Retinal pigment epithelial cell (primary cell): ENCODE results near the gene DHX40.

Experiments
- DNase-seq: peaks from one replicate; pipeline ENCODE4 v3.0.0-alpha.2; 2010; ENCODE audit warnings: low read depth
- H3K4me3 ChIP-seq: 2 replicates; pipeline ENCODE4 v1.5.1; 2011; ENCODE audit warnings: mild to moderate bottlenecking, low read length, control low read depth, moderate library complexity
- TF ChIP-seq, protein P1 (sequence below): conservative IDR thresholded peaks from 2 replicates; pipeline ENCODE4 v1.5.1; 2011; ENCODE audit warnings: low read depth, low read length, control low read depth, inconsistent platforms

DHX40 gene

DNA sequence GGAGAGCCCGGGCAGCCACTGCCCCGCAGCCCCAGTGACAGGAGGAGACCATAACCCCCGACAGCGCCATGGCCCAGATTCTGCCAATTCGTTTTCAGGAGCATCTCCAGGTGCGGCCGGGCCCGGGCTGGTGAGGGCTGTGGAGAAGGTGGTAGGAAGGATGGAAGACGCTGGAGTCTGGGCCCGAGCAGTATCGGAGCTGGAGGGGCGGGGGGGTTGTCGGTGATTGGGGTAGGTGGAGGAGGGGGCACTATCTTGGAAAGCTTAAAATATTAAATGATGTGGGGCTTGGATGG is 54.6 kb downstream of the DHX40 start:
- peak overlapping the region; percentile 95 for H3K4me3 ChIP-seq
- TF ChIP-seq, protein P1, sequence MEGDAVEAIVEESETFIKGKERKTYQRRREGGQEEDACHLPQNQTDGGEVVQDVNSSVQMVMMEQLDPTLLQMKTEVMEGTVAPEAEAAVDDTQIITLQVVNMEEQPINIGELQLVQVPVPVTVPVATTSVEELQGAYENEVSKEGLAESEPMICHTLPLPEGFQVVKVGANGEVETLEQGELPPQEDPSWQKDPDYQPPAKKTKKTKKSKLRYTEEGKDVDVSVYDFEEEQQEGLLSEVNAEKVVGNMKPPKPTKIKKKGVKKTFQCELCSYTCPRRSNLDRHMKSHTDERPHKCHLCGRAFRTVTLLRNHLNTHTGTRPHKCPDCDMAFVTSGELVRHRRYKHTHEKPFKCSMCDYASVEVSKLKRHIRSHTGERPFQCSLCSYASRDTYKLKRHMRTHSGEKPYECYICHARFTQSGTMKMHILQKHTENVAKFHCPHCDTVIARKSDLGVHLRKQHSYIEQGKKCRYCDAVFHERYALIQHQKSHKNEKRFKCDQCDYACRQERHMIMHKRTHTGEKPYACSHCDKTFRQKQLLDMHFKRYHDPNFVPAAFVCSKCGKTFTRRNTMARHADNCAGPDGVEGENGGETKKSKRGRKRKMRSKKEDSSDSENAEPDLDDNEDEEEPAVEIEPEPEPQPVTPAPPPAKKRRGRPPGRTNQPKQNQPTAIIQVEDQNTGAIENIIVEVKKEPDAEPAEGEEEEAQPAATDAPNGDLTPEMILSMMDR, result no peak
- no peak for DNase-seq

DNA sequence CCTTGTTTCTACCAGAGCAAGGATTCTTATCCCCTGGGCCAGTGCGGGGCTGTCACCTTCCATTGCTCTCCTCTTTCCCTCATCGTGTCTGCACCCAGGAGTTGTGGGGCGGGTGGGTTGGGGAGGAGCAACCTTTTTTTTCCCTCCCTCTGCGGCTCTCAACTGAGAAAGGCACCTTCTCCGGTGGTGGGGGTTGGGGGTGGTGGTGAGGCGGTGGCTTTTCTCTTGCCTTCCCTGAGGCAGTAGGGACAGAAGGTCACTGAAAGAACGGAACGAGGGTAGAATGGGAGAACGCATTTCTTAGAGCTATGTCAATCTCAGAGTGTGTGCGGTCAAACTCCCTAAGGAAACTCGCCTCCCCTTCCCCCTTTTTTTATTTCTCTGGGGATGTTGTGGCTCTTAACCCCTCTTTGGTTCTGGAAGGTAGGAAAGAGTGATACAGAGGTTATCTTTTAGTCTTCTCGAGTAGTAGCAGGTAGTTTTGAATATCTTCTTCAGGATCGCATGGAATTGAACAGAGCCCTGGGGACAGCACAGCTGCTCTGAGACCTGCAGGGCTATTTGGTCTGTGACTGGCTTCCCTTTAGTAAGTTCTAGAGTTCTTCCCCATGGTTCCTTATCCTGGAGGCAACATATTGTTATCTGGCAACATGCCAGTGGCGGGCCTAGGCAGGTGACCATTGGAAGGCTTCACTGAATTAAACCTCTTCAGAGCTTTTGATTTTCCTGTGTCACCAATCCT is 55.3 kb downstream of the DHX40 start:
- no peak for DNase-seq
- TF ChIP-seq, protein P1, result no peak
- H3K4me3 ChIP-seq, result peak overlapping the region; percentile 95

DNA sequence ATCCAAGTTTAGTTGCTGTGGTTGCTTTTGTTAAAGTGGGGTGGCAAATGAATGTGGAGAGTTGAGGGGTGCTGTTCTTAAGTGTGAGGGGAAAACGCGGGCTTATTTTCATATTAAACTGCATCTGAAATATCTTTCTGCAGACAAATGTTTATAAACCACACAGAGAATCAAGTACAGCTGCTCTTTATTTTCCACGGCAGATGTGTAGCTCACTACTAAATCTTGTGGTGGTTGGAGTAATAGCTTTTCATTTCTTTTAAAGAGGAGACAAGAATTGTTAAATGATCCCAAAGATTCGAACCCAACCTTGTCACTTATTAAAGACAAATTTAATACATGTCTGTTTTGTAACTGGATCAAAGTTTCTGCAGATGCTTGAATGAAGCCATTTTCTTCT is 56.4 kb downstream of the DHX40 start:
- no peak for DNase-seq
- TF ChIP-seq, protein P1, result no peak
- H3K4me3 ChIP-seq, result peak overlapping the region; percentile 95

DNA sequence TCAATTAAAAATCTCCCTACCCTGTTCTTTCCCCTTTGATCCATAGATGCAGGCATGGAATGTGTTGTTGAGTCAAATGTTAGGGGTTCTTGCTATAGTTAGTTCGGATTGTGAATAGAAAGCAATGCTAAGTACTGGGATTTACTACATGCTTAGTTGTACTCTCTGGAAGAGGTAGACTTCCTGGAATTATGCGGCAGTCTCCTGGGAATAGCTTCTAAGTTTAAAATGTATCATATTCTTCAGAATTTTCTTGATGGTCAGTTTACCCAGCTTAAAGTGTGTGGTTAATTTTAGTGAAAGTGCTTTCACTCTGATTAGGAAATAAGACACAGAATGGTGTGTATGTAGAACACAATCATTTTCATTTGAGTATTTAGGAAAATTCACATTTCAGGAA is 57.7 kb downstream of the DHX40 start:
- peak overlapping the region; percentile 95 for H3K4me3 ChIP-seq
- TF ChIP-seq, protein P1, result no peak
- no peak for DNase-seq

DNA sequence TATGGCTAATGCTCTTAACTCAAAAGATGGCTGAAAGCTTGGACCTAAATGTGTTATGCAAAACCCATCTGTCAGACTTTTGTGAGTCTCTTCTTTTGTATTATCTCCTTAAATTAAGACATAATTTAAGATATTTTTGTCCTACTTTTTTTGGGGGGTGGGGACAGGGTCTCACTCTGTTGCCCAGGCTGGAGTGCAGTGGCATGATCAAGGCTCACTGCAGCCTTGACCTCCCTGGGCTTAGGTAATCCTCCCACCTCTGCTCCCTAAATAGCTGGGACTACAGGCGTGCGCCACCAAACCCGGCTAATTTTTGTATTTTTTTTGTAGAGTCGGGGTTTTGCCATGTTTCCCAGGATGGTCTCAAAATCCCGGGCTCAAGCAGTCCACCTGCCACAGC is 61.3 kb downstream of the DHX40 start:
- no peak overlapping the region for H3K4me3 ChIP-seq
- TF ChIP-seq, protein P1, result no peak
- DNase-seq, result no peak

DNA sequence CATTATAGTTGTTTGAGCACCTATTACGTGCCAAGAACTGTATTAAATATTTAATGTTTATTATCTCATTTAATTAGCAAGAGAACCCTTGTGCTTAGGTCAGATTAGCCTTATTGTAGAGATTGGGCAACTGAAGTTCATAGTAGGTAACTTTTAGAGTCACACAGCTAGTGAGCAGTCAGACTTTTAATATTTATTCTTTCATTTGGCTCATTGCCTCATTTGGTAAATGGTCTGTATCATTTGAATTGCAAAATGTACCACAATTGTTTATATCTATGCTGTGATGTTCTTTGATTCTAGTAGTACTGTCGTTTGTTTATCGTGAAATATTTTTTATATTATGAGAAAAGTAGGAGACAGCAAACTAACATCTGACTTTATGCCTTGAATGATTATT is 61.9 kb downstream of the DHX40 start:
- TF ChIP-seq, protein P1, result no peak
- DNase-seq, result no peak
- H3K4me3 ChIP-seq, result no peak overlapping the region

DNA sequence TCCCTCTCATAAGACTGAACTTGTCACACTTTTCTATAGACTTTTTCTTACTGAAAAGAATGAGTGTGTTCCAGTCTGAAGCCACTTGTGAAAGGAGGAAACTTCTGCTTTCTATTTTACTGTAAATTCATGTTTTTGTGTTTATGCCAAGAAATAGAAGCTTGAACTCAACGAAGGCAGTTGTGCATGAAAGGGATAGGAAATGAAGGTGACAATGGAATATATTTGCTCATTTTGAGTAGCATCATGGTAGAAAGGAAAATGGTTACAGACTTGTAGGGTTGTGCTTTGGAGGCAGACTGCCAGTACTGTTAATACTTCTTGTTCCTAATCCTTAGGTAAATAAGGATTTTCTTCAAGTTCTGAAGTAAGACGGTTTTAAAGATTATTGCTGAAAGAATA is 62.4 kb downstream of the DHX40 start:
- no peak for DNase-seq
- TF ChIP-seq, protein P1, result no peak
- no peak overlapping the region for H3K4me3 ChIP-seq
